ENCODE results near the gene DISP3.

The DISP3 gene

DNA sequence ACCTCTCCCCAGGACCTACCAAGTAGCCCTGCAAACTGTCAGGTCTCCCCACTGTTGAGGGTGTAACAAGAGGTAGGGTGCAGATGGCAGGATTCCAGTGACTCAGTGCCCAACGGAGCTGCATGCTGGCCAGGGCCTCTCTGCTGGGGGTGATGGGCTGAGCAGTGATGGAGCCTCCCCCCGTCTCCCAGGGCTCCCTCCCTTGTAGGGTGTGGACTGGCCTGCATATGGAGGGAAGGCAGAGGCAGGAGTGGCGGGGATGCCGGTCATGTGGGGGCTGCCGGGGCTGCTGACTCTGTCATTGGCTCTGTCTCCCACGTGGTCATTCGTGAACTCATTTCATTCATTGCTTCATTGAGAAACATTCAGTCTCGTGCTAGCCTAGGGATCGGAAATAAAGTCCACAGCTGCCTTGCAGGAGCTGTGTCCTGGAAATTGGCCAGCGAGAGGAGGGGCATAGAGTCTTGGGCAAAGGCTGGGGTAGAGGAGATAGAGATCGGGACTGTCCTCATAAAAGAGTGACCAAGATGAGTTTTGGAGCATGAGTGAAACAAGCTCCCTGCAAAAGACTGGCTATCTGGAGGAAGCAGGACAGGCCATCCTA is 22.9 kb upstream of the DISP3 start:
- 81 to 84% methylated on average over 11 of the region's 11 CpGs for WGBS, 2 experiments
- Histone ChIP-seq H3K36me3 (ENCODE audit: control insufficient read depth, insufficient read depth, low read length) (no peaks in the 10 kb centered on the region), H3K27ac (ENCODE audit: insufficient read depth, low read depth, low read length, poor library complexity, severe bottlenecking) (no peak overlapping the region), H3K9me3 (ENCODE audit: control insufficient read depth, low read length) (no peaks in the 10 kb centered on the region), H3K4me1 (ENCODE audit: control insufficient read depth, insufficient read depth, low read length) (peaks cover 4% of the 10 kb centered on the region), H3K27me3 (ENCODE audit: control insufficient read depth, insufficient read depth, low read length, poor library complexity, severe bottlenecking) (no peaks in the 10 kb centered on the region), H3K4me3 (ENCODE audit: insufficient read depth, low read depth, low read length) (no peak overlapping the region)

DNA sequence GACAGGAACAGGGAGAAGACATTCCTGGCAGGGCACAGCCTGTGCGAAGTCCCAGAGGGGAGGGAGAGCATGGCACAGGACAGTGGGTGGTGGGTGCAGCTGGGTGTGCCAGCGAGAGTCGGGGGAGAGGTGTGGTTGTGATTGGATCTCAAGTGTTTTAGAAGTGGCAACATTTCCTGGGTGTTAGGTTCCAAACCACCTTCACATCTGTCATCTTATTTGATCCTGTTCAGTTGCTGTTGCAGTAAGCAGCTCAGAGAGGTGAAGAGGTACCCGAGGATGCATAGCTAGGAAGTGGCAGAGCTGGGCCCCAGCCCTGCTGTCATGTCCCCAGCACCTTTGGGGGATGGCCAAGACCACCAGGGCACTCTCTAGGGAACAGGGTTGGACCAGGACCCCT is 22.0 kb upstream of the DISP3 start:
- no peaks in the 10 kb centered on the region for H3K27me3 ChIP-seq (ENCODE audit: control insufficient read depth, insufficient read depth, low read length, poor library complexity, severe bottlenecking)
- H3K4me1 ChIP-seq (ENCODE audit: control insufficient read depth, insufficient read depth, low read length) = peaks cover 4% of the 10 kb centered on the region
- 96 to 98% methylated on average over 4 of the region's 4 CpGs for WGBS, 2 experiments

DNA sequence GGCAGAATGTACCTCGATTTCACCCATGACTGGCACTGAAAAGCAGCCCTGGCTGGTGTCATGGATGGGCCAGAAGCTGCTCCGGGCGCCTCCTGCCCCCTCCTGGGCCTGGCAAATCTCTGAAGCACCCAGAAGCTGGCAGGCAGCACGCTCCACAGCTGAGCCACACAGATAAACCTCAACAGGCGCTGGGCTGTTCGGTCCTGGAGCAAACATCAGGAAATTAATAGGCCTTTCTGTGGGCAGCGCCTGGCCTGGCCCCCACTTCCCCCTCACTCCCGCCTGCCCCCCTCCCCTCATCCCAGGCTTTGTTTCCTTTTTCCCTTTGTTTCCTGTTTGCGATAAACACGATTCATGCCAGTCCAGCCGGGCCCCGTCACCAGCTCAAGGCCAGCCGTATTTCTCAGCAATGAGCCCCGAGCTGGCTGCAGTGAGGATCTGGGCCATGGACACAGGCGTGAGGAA is 20.1 kb upstream of the DISP3 start:
- no peaks in the 10 kb centered on the region for H3K27me3 ChIP-seq (ENCODE audit: control insufficient read depth, insufficient read depth, low read length, poor library complexity, severe bottlenecking)
- peaks cover 4% of the 10 kb centered on the region for H3K4me1 ChIP-seq (ENCODE audit: control insufficient read depth, insufficient read depth, low read length)
- H3K9me3 ChIP-seq (ENCODE audit: control insufficient read depth, low read length) = no peaks in the 10 kb centered on the region
- WGBS, 2 experiments = 81 to 84% methylated on average over 15 of the region's 15 CpGs
- H3K36me3 ChIP-seq (ENCODE audit: control insufficient read depth, insufficient read depth, low read length) = no peaks in the 10 kb centered on the region
- no peak overlapping the region for H3K27ac ChIP-seq (ENCODE audit: insufficient read depth, low read depth, low read length, poor library complexity, severe bottlenecking)
- H3K4me3 ChIP-seq (ENCODE audit: insufficient read depth, low read depth, low read length) = no peak overlapping the region

More for the DNA sequence above, 22.0 kb upstream of the DISP3 start:
- no peak overlapping the region for H3K27ac ChIP-seq (ENCODE audit: insufficient read depth, low read depth, low read length, poor library complexity, severe bottlenecking)
- no peaks in the 10 kb centered on the region for H3K36me3 ChIP-seq (ENCODE audit: control insufficient read depth, insufficient read depth, low read length)
- no peak overlapping the region for H3K4me3 ChIP-seq (ENCODE audit: insufficient read depth, low read depth, low read length)
- H3K9me3 ChIP-seq (ENCODE audit: control insufficient read depth, low read length) = no peaks in the 10 kb centered on the region

DNA sequence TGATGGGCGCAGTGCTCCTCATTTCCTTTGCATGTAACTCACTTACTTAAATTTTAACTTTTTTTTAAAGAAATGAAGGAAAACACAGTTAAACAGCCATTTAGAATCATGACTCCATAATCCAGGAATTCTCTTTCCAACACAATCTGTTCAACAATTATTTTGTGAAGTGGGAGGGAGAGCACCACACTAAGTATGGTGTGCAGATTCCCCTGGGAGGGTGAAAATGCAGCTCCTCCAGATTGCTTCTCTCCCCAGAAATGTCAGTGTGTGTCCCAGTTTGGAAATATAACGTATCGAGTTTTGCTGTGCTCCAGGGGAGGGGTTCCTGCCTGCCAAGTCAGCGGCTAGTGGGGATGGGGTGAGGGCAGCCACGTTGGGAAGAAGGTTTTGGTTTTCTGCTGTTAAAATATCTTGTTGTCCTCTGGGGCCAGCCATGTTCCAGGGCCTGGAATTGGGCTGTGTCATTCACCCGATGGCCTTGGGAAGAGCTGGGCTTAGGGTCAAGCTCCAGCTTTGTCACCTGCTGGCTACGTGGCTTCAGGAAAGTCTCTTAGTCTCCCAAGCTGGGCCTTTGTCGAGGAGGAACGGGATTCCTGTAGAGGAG is 17.3 kb upstream of the DISP3 start:
- no peaks in the 10 kb centered on the region for H3K36me3 ChIP-seq (ENCODE audit: control insufficient read depth, insufficient read depth, low read length)
- no peak overlapping the region for H3K27ac ChIP-seq (ENCODE audit: insufficient read depth, low read depth, low read length, poor library complexity, severe bottlenecking)
- peaks cover 4% of the 10 kb centered on the region for H3K4me1 ChIP-seq (ENCODE audit: control insufficient read depth, insufficient read depth, low read length)
- no peaks in the 10 kb centered on the region for H3K9me3 ChIP-seq (ENCODE audit: control insufficient read depth, low read length)
- 81 to 82% methylated on average over 9 of the region's 9 CpGs for WGBS, 2 experiments
- no peaks in the 10 kb centered on the region for H3K27me3 ChIP-seq (ENCODE audit: control insufficient read depth, insufficient read depth, low read length, poor library complexity, severe bottlenecking)
- H3K4me3 ChIP-seq (ENCODE audit: insufficient read depth, low read depth, low read length) = no peak overlapping the region

DNA sequence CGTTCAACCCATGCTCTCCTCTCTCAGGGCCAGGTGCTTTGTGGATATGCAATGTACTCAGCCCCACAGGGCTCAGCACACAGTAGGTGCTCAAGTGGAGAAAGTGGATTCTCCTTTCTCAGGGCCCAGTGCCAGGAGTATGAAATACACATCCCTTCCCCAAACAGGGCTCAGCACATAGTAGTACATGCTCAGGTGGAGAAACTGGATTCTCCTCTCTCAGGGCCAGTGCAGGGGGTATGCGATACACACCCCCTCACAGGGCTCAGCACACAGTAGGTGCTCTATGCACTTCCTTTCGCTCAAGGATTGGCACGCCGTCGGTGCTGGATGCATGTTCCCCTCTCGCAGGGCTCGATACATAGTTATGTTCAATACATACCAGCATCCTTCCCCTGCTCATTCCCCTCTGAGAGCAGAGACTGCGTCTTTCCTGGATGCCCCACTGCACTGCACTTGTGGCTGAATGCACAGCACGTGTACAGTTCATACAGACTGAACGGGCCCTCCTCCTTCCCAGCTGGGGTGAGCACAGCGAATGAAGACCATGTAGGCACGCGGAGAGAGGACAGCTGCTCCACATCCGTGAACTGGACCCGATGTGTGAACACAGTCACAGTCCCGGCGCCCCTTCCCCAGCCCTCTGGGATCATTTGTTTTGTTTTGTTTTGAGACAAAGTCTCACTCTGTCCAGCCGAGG is 16.6 kb upstream of the DISP3 start:
- WGBS, 2 experiments = 91 to 92% methylated on average over 19 of the region's 19 CpGs
- peaks cover 4% of the 10 kb centered on the region for H3K4me1 ChIP-seq (ENCODE audit: control insufficient read depth, insufficient read depth, low read length)
- H3K36me3 ChIP-seq (ENCODE audit: control insufficient read depth, insufficient read depth, low read length) = no peaks in the 10 kb centered on the region
- H3K4me3 ChIP-seq (ENCODE audit: insufficient read depth, low read depth, low read length) = no peak overlapping the region
- H3K27me3 ChIP-seq (ENCODE audit: control insufficient read depth, insufficient read depth, low read length, poor library complexity, severe bottlenecking) = no peaks in the 10 kb centered on the region
- no peak overlapping the region for H3K27ac ChIP-seq (ENCODE audit: insufficient read depth, low read depth, low read length, poor library complexity, severe bottlenecking)
- H3K9me3 ChIP-seq (ENCODE audit: control insufficient read depth, low read length) = no peaks in the 10 kb centered on the region

DNA sequence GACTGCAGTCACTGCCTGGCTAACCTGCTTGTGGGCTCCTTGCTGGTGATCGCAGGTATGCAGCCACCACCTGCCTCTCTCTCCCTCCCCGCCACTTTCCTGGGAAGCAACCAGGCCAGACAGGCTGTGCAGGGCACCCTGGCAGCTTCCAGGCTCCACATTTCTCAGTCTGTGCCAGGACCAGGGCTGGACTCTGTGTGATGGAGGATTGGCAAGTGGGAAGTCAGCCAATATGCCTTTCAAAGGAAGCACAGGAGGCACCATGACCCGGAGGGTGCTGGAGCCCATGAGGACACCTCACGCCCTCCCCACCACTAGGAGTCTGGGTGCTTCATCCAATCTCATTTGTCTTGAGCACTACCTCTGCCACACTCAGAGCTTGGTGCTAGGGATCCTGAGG is 15.8 kb upstream of the DISP3 start:
- no peaks in the 10 kb centered on the region for H3K36me3 ChIP-seq (ENCODE audit: control insufficient read depth, insufficient read depth, low read length)
- H3K4me3 ChIP-seq (ENCODE audit: insufficient read depth, low read depth, low read length) = no peak overlapping the region
- no peak overlapping the region for H3K27ac ChIP-seq (ENCODE audit: insufficient read depth, low read depth, low read length, poor library complexity, severe bottlenecking)
- H3K27me3 ChIP-seq (ENCODE audit: control insufficient read depth, insufficient read depth, low read length, poor library complexity, severe bottlenecking) = no peaks in the 10 kb centered on the region
- no peaks in the 10 kb centered on the region for H3K9me3 ChIP-seq (ENCODE audit: control insufficient read depth, low read length)
- WGBS, 2 experiments = 93% methylated on average over 4 of the region's 4 CpGs
- peaks cover 4% of the 10 kb centered on the region for H3K4me1 ChIP-seq (ENCODE audit: control insufficient read depth, insufficient read depth, low read length)

DNA sequence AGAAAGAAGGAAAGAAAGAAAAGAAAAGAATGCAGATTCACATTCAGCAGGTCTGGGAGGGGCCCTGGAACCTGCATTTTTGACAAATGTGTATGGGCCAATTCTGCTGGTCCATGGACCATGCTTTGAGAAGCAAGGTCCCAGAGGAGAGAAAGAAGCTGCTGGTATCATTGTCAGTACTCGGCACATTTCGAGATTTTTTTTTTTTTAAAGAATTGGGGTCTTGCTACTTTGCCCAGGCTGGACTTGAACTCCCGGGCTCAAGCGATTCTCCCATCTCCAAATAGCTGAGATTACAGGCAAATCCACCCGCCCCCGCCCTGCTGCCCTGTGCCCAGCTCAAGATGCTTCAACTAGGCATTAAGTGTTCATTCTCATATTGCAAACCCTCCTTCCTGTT is 13.6 kb upstream of the DISP3 start:
- Histone ChIP-seq H3K9me3 (ENCODE audit: control insufficient read depth, low read length) (no peaks in the 10 kb centered on the region), H3K4me1 (ENCODE audit: control insufficient read depth, insufficient read depth, low read length) (no peaks in the 10 kb centered on the region), H3K36me3 (ENCODE audit: control insufficient read depth, insufficient read depth, low read length) (no peaks in the 10 kb centered on the region), H3K27me3 (ENCODE audit: control insufficient read depth, insufficient read depth, low read length, poor library complexity, severe bottlenecking) (no peaks in the 10 kb centered on the region), H3K4me3 (ENCODE audit: insufficient read depth, low read depth, low read length) (no peak overlapping the region), H3K27ac (ENCODE audit: insufficient read depth, low read depth, low read length, poor library complexity, severe bottlenecking) (no peak overlapping the region)
- WGBS, 2 experiments = 89 to 92% methylated on average over 6 of the region's 6 CpGs

DNA sequence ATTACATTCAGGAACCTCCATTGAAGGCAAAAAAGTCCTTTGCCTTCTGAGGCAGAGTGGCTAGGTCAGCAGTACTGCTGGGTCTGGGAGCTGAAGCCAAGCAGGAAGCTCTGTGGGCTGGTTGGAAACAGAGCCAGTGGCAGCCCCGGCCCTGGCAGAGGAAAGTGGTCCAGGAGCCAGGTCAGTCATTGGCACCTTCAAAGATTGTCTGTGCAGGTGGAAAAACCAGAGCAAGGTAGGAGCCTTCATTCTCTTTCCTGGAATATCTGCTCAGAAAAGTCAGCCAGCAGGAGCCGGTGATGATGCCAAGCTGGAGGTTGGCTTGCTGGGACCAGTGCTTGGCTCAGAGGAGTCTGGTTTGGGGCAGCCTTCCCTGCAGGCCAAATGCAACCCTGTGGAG is 12.5 kb upstream of the DISP3 start:
- WGBS, 2 experiments = 66 to 70% methylated on average over 2 of the region's 2 CpGs
- no peaks in the 10 kb centered on the region for H3K36me3 ChIP-seq (ENCODE audit: control insufficient read depth, insufficient read depth, low read length)
- H3K9me3 ChIP-seq (ENCODE audit: control insufficient read depth, low read length) = no peaks in the 10 kb centered on the region
- no peak overlapping the region for H3K27ac ChIP-seq (ENCODE audit: insufficient read depth, low read depth, low read length, poor library complexity, severe bottlenecking)
- no peaks in the 10 kb centered on the region for H3K27me3 ChIP-seq (ENCODE audit: control insufficient read depth, insufficient read depth, low read length, poor library complexity, severe bottlenecking)
- H3K4me3 ChIP-seq (ENCODE audit: insufficient read depth, low read depth, low read length) = no peak overlapping the region
- no peaks in the 10 kb centered on the region for H3K4me1 ChIP-seq (ENCODE audit: control insufficient read depth, insufficient read depth, low read length)

DNA sequence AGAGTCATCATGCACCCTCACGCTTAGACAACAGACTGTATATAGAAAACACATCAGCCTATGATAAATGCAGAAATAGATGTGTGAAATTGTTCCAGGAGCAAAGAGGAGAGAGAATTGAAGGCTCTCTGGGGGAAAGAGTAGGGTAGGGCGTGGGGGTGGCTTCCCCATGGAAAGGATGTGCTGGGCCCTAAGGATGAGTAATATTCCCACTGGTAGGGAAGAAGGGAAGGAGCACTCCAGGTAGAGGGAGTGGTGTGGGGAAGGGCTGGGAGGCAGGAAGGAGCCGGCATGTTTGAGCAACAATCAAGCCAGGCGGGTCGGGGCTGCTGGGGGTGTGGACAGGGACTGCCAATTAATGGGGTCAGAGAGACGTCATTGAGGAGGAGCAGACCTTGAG is 10.1 kb upstream of the DISP3 start:
- 74 to 76% methylated on average over 5 to 6 of the region's 6 CpGs for WGBS, 2 experiments
- Histone ChIP-seq H3K27ac (ENCODE audit: insufficient read depth, low read depth, low read length, poor library complexity, severe bottlenecking) (no peak overlapping the region), H3K36me3 (ENCODE audit: control insufficient read depth, insufficient read depth, low read length) (no peaks in the 10 kb centered on the region), H3K4me3 (ENCODE audit: insufficient read depth, low read depth, low read length) (no peak overlapping the region), H3K9me3 (ENCODE audit: control insufficient read depth, low read length) (no peaks in the 10 kb centered on the region), H3K4me1 (ENCODE audit: control insufficient read depth, insufficient read depth, low read length) (no peaks in the 10 kb centered on the region), H3K27me3 (ENCODE audit: control insufficient read depth, insufficient read depth, low read length, poor library complexity, severe bottlenecking) (no peaks in the 10 kb centered on the region)

DNA sequence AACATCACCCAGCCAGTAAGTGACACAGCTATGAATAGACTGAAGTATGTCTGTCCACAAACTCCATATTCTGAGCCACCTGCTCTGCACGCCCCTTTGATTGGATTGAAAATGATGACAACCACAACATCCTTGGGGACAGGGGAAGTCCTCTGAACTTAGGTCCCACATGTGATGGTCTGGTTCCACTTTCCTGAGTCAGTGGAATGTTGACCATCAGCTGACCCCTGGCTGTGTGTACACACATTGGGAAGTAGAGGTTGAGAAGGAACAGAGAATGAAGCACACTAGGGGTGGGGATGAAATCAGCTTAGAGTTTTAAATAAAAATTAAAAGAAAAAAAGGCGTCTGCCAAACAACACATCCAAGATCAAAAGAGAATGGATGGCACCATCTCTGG is 8.0 kb upstream of the DISP3 start:
- WGBS, 2 experiments = 58 to 65% methylated on average over 2 of the region's 2 CpGs
- no peaks in the 10 kb centered on the region for H3K9me3 ChIP-seq (ENCODE audit: control insufficient read depth, low read length)

More for the DNA sequence above, 8.0 kb upstream of the DISP3 start:
- no peak overlapping the region for H3K4me3 ChIP-seq (ENCODE audit: insufficient read depth, low read depth, low read length)
- no peaks in the 10 kb centered on the region for H3K4me1 ChIP-seq (ENCODE audit: control insufficient read depth, insufficient read depth, low read length)
- H3K36me3 ChIP-seq (ENCODE audit: control insufficient read depth, insufficient read depth, low read length) = no peaks in the 10 kb centered on the region
- peaks cover under 1% of the 10 kb centered on the region for H3K27me3 ChIP-seq (ENCODE audit: control insufficient read depth, insufficient read depth, low read length, poor library complexity, severe bottlenecking)
- no peak overlapping the region for H3K27ac ChIP-seq (ENCODE audit: insufficient read depth, low read depth, low read length, poor library complexity, severe bottlenecking)

Data from ectodermal cell (in vitro differentiated cells).